K562 (cell line): ENCODE data around the gene MYOZ1.

Source experiments
- CHD2 ChIP-seq: IDR thresholded peaks from 2 replicates; pipeline ENCODE4 v1.6.1; 2011; ENCODE audit warnings: low read depth, low read length
- CTCF ChIP-seq, 3 experiments: IDR thresholded peaks in 2 of 3; conservative IDR thresholded peaks in 1 of 3; 2 replicates each; pipeline ENCODE4 v1.5.1; 2011 to 2012; ENCODE audit warnings: low read length in 3 of 3, mild to moderate bottlenecking in 3 of 3, control low read depth in 2 of 3, improper control_type of control experiment in 1 of 3, inconsistent platforms in 1 of 3, low read depth in 1 of 3, mixed read lengths in 1 of 3, moderate library complexity in 1 of 3; ENCODE audit not compliant: insufficient read depth in 2 of 3
- CUX1 ChIP-seq: fragments of 200-800 bp; sonication (Bioruptor generic); IDR thresholded peaks from 2 replicates; pipeline ENCODE4 v1.6.1; 2016; ENCODE audit warnings: missing genetic modification characterization, missing compliant biosample characterization
- FOXK2 ChIP-seq, 2 experiments: fragments of 450-650 bp; IDR thresholded peaks in 1 of 2; conservative IDR thresholded peaks in 1 of 2; 2 replicates each; pipeline ENCODE4 v1.6.1; 2016; ENCODE audit warnings: low read depth in 2 of 2, mild to moderate bottlenecking in 1 of 2
- FOXO4 ChIP-seq: fragments of 450-650 bp; formaldehyde crosslinking; IDR thresholded peaks from 2 replicates; pipeline ENCODE4 v1.4.0; 2020; ENCODE audit warnings: mild to moderate bottlenecking, moderate library complexity
- LARP7 ChIP-seq: fragments of 450-650 bp; IDR thresholded peaks from 2 replicates; pipeline ENCODE4 v1.6.1; 2016
- MBD1 ChIP-seq: fragments of 250-450 bp; sonication (Bioruptor Pico); IDR thresholded peaks from 2 replicates; pipeline ENCODE4 v1.8.0; 2022; ENCODE audit warnings: inconsistent platforms
- POLR2A ChIP-seq: fragments of 450-650 bp; conservative IDR thresholded peaks from 2 replicates; pipeline ENCODE4 v1.6.1; 2016
- ZBTB33 ChIP-seq: sonication (generic); formaldehyde crosslinking; IDR thresholded peaks from 2 replicates; pipeline ENCODE4 v1.8.1; 2023; ENCODE audit warnings: mild to moderate bottlenecking, missing genetic modification reagents
- ZNF695 ChIP-seq: fragments of 450-650 bp; formaldehyde crosslinking; IDR thresholded peaks from 2 replicates; pipeline ENCODE4 v1.4.0; 2020; ENCODE audit warnings: mild to moderate bottlenecking, moderate library complexity

GRCh38 chr10:73646598-73647041 lies 5.3 kb upstream of the MYOZ1 start:
- TF ChIP-seq FOXK2 (conservative IDR thresholded peaks at IDR 0.05 in 1 of 2, IDR thresholded peaks at IDR 0.05 in 1 of 2; ENCODE audit: low read depth in 2 of 2) (no peak), ZBTB33 (CRISPR knock-in tag) (no peak), LARP7 (no peak), POLR2A (no peak), ZNF695 (CRISPR knock-in tag) (no peak), CTCF (IDR thresholded peaks at IDR 0.05 in 2 of 3, conservative IDR thresholded peaks at IDR 0.05 in 1 of 3; ENCODE audit: insufficient read depth in 2 of 3, low read depth in 1 of 3, low read length in 3 of 3) (no peak), FOXO4 (no peak), CHD2 (no peak), MBD1 (CRISPR knock-in tag) (no peak), CUX1 (CRISPR knock-in tag) (no peak)
